Esophagus squamous epithelium (tissue), 4 donors: ENCODE data around the gene PTPRN2.

ENCODE experiments used
- CTCF ChIP-seq, 6 experiments: fragments of 450-650 bp in 4 of 6; fragments of 200-600 bp in 2 of 6; sonication (generic) in 2 of 6; IDR thresholded peaks; one replicate each; pipeline ENCODE4 v1.5.1; 2016 to 2019; ENCODE audit warnings: antibody characterized with exemption in 6 of 6, mild to moderate bottlenecking in 4 of 6, moderate library complexity in 4 of 6
- POLR2A ChIP-seq, 4 donors: fragments of 450-650 bp; IDR thresholded peaks; one replicate each; pipeline ENCODE4 v1.6.1; 2017; ENCODE audit warnings: antibody characterized with exemption in 4 of 4, mild to moderate bottlenecking in 4 of 4, moderate library complexity in 3 of 4

GRCh38 chr7:157980774-157981173 is 606.8 kb downstream of the PTPRN2 start:
- no peak for TF ChIP-seq CTCF (IDR thresholded peaks at IDR 0.05)
- TF ChIP-seq POLR2A (IDR thresholded peaks at IDR 0.05), result no peak
